ENCODE measurements around the gene F8.

F8 gene

DNA sequence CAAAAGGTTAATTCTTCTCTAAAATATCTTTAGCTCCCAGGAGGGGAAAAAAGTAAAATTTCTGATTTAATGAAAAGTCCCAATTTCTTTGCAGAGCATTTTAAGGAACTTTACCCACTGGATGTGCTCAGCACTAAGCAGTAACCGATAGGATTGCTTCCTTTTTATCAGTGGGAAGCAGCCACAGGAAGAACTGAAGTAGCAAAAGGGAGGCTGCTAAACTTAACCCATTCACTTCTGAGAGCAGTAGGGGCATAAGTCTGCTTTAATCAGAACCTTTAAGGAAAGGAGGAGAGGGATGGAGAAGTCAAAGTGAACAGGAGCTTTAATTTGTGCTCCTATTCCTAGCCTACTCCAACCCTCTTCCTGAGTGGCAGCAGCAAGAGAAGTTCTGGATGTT, at the start of gene F8:
Gene F8 (minus strand): TSS at position 139 of the 400 bp plus-strand sequence. CDS start 171 bp downstream, outside the sequence.
- Histone ChIP-seq H3K9me3 (ENCODE audit: control insufficient read depth, insufficient read depth, low read depth, low read length) (no peaks in the 10 kb centered on the region), H3K27ac (ENCODE audit: extremely low read depth, low read depth, low read length) (no peak within 1 kb of the TSS), H3K4me3 (ENCODE audit: low read depth, low read length) (no peak within 1 kb of the TSS), H3K4me1 (ENCODE audit: control insufficient read depth, insufficient read depth, low read length) (no peaks in the 10 kb centered on the region; the same call in 1 of the 2 replicates), H3K36me3 (ENCODE audit: control insufficient read depth in 2 of 2, insufficient read depth in 1 of 2, low read length in 2 of 2) (no peaks in the 10 kb centered on the region)
- ChIA-PET CTCF (interaction anchor here (0.6 to 0.7 kb wide), 2 partner anchors 8 to 513 kb away, joined by 3 to 4 read pairs; no protein-coding TSS in a partner anchor), POLR2A (no interaction called here)
- TF ChIP-seq ZNF211 (tag by site-specific recombination; IDR thresholded peaks at IDR 0.05; ENCODE audit: low read depth): no peak
- TF ChIP-seq, protein P1, sequence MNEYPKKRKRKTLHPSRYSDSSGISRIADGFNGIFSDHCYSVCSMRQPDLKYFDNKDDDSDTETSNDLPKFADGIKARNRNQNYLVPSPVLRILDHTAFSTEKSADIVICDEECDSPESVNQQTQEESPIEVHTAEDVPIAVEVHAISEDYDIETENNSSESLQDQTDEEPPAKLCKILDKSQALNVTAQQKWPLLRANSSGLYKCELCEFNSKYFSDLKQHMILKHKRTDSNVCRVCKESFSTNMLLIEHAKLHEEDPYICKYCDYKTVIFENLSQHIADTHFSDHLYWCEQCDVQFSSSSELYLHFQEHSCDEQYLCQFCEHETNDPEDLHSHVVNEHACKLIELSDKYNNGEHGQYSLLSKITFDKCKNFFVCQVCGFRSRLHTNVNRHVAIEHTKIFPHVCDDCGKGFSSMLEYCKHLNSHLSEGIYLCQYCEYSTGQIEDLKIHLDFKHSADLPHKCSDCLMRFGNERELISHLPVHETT (tag by site-specific recombination; IDR thresholded peaks at IDR 0.05): no peak
- TF ChIP-seq ZNF302 (tag by site-specific recombination; IDR thresholded peaks at IDR 0.05; ENCODE audit: low read depth): no peak
- TF ChIP-seq, protein P2, sequence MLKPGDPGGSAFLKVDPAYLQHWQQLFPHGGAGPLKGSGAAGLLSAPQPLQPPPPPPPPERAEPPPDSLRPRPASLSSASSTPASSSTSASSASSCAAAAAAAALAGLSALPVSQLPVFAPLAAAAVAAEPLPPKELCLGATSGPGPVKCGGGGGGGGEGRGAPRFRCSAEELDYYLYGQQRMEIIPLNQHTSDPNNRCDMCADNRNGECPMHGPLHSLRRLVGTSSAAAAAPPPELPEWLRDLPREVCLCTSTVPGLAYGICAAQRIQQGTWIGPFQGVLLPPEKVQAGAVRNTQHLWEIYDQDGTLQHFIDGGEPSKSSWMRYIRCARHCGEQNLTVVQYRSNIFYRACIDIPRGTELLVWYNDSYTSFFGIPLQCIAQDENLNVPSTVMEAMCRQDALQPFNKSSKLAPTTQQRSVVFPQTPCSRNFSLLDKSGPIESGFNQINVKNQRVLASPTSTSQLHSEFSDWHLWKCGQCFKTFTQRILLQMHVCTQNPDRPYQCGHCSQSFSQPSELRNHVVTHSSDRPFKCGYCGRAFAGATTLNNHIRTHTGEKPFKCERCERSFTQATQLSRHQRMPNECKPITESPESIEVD (tag by site-specific recombination; IDR thresholded peaks at IDR 0.05): no peak
- no peak for TF ChIP-seq ZSCAN23 (tag by site-specific recombination; IDR thresholded peaks at IDR 0.05)
- TF ChIP-seq HOXA7 (CRISPR knock-in tag; IDR thresholded peaks at IDR 0.05; ENCODE audit: borderline replicate concordance): no peak
- TF ChIP-seq KLF1 (tag by site-specific recombination; IDR thresholded peaks at IDR 0.05): no peak
- no peak for TF ChIP-seq ZFP3 (tag by site-specific recombination; IDR thresholded peaks at IDR 0.05; ENCODE audit: low read depth)
- no peak for TF ChIP-seq ZNF585B (tag by site-specific recombination; IDR thresholded peaks at IDR 0.05)
- no peak for TF ChIP-seq MZF1 (tag by site-specific recombination; IDR thresholded peaks at IDR 0.05; ENCODE audit: borderline replicate concordance)
- no peak for TF ChIP-seq ZNF394 (tag by site-specific recombination; IDR thresholded peaks at IDR 0.05; ENCODE audit: borderline replicate concordance)
- TF ChIP-seq ZNF610 (tag by site-specific recombination; IDR thresholded peaks at IDR 0.05; ENCODE audit: borderline replicate concordance): no peak
- TF ChIP-seq ZNF785 (tag by site-specific recombination; IDR thresholded peaks at IDR 0.05): no peak
- TF ChIP-seq ZNF335 (tag by site-specific recombination; conservative IDR thresholded peaks at IDR 0.05): no peak
- no peak for TF ChIP-seq ZNF311 (tag by site-specific recombination; IDR thresholded peaks at IDR 0.05; ENCODE audit: borderline replicate concordance)
- TF ChIP-seq ZFP41 (tag by site-specific recombination; IDR thresholded peaks at IDR 0.05; ENCODE audit: borderline replicate concordance): no peak
- TF ChIP-seq, protein P3, sequence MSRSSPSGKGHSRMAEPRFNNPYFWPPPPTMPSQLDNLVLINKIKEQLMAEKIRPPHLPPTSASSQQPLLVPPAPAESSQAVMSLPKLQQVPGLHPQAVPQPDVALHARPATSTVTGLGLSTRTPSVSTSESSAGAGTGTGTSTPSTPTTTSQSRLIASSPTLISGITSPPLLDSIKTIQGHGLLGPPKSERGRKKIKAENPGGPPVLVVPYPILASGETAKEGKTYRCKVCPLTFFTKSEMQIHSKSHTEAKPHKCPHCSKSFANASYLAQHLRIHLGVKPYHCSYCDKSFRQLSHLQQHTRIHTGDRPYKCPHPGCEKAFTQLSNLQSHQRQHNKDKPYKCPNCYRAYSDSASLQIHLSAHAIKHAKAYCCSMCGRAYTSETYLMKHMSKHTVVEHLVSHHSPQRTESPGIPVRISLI (tag by site-specific recombination; IDR thresholded peaks at IDR 0.05): no peak
- no peak for TF ChIP-seq ZNF548 (tag by site-specific recombination; IDR thresholded peaks at IDR 0.05)
- no peak for TF ChIP-seq ZBTB7A (tag by site-specific recombination; IDR thresholded peaks at IDR 0.05; ENCODE audit: low read depth)
- TF ChIP-seq, protein P4, sequence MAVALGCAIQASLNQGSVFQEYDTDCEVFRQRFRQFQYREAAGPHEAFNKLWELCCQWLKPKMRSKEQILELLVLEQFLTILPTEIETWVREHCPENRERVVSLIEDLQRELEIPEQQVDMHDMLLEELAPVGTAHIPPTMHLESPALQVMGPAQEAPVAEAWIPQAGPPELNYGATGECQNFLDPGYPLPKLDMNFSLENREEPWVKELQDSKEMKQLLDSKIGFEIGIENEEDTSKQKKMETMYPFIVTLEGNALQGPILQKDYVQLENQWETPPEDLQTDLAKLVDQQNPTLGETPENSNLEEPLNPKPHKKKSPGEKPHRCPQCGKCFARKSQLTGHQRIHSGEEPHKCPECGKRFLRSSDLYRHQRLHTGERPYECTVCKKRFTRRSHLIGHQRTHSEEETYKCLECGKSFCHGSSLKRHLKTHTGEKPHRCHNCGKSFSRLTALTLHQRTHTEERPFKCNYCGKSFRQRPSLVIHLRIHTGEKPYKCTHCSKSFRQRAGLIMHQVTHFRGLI (tag by site-specific recombination; IDR thresholded peaks at IDR 0.05): no peak

Measured in HEK293 (cell line).